H9 (cell line): Measurements from ENCODE around the gene GNB3. TPM values are rescaled to one million over a fixed set of nuclear protein-coding genes. Genes with fewer than 3 reads are reported as not detected.

ENCODE experiments used
- DNase-seq: peaks from one replicate; pipeline ENCODE4 v3.0.0-alpha.2; 2017
- H2AFZ ChIP-seq: one replicate; pipeline ENCODE4 v1.6.1; 2013; ENCODE audit warnings: mild to moderate bottlenecking, low read length, control low read depth, moderate library complexity
- H2AK5ac ChIP-seq: 2 replicates; pipeline ENCODE4 v1.6.1; 2013; ENCODE audit warnings: low read length, control low read depth, mixed read lengths; ENCODE audit not compliant: insufficient read length
- H2BK120ac ChIP-seq: one replicate; pipeline ENCODE4 v1.6.1; 2013; ENCODE audit warnings: low read depth, mild to moderate bottlenecking, low read length, control low read depth, inconsistent platforms; ENCODE audit not compliant: poor library complexity, severe bottlenecking
- H2BK12ac ChIP-seq: 2 replicates; pipeline ENCODE4 v1.6.1; 2013; ENCODE audit warnings: low read length, control low read depth, mixed read lengths, low read depth; ENCODE audit not compliant: insufficient read length
- H2BK15ac ChIP-seq: 2 replicates; pipeline ENCODE4 v1.6.1; 2013; ENCODE audit warnings: low read depth, low read length, control low read depth
- H2BK20ac ChIP-seq: one replicate; pipeline ENCODE4 v1.6.1; 2013; ENCODE audit warnings: low read depth, mild to moderate bottlenecking, low read length, control low read depth, inconsistent platforms; ENCODE audit not compliant: poor library complexity, severe bottlenecking
- H2BK5ac ChIP-seq: 2 replicates; pipeline ENCODE4 v1.6.1; 2013; ENCODE audit warnings: low read length, control low read depth, mixed read lengths; ENCODE audit not compliant: insufficient read length
- H3K14ac ChIP-seq: 2 replicates; pipeline ENCODE4 v1.6.1; 2013; ENCODE audit warnings: low read length, control low read depth; ENCODE audit not compliant: insufficient read depth
- H3K18ac ChIP-seq: 2 replicates; pipeline ENCODE4 v1.6.1; 2013; ENCODE audit warnings: low read depth, mild to moderate bottlenecking, mixed read lengths, low read length, control low read depth; ENCODE audit not compliant: insufficient read length
- H3K23ac ChIP-seq: 2 replicates; pipeline ENCODE4 v1.6.1; 2013; ENCODE audit warnings: low read length, control low read depth, mixed read lengths, low read depth; ENCODE audit not compliant: insufficient read length
- H3K23me2 ChIP-seq: 2 replicates; pipeline ENCODE4 v1.6.1; 2013; ENCODE audit warnings: low read depth, mild to moderate bottlenecking, mixed read lengths, low read length, control low read depth; ENCODE audit not compliant: insufficient read length, poor library complexity, severe bottlenecking
- H3K27ac ChIP-seq: 2 replicates; pipeline ENCODE4 v1.5.1; 2013; ENCODE audit warnings: low read length, control low read depth, mixed read lengths, low read depth; ENCODE audit not compliant: insufficient read length
- H3K27me3 ChIP-seq: 2 replicates; pipeline ENCODE4 v1.6.1; 2013; ENCODE audit warnings: low read length, control low read depth, inconsistent platforms; ENCODE audit not compliant: insufficient read depth
- H3K4ac ChIP-seq: 2 replicates; pipeline ENCODE4 v1.6.1; 2013; ENCODE audit warnings: low read depth, mild to moderate bottlenecking, control low read depth, inconsistent platforms, low read length, moderate library complexity
- H3K4me1 ChIP-seq: 2 replicates; pipeline ENCODE4 v1.6.1; 2013; ENCODE audit warnings: low read length, control low read depth, inconsistent platforms; ENCODE audit not compliant: insufficient read depth
- H3K4me2 ChIP-seq: 2 replicates; pipeline ENCODE4 v1.6.1; 2013; ENCODE audit warnings: low read length, control low read depth, mixed read lengths; ENCODE audit not compliant: insufficient read length, insufficient read depth
- H3K56ac ChIP-seq: 2 replicates; pipeline ENCODE4 v1.6.1; 2013; ENCODE audit warnings: low read depth, mild to moderate bottlenecking, mixed read lengths, low read length, control low read depth; ENCODE audit not compliant: insufficient read length
- H3K79me1 ChIP-seq: 2 replicates; pipeline ENCODE4 v1.6.1; 2013; ENCODE audit warnings: low read depth, mild to moderate bottlenecking, moderate library complexity, low read length, control low read depth, inconsistent platforms; ENCODE audit not compliant: insufficient read depth, poor library complexity, severe bottlenecking
- H3K79me2 ChIP-seq: 2 replicates; pipeline ENCODE4 v1.6.1; 2013; ENCODE audit warnings: low read length, control low read depth, inconsistent platforms; ENCODE audit not compliant: insufficient read depth
- H3K9ac ChIP-seq: 2 replicates; pipeline ENCODE4 v1.6.1; 2013; ENCODE audit warnings: low read length, control low read depth, mixed read lengths; ENCODE audit not compliant: insufficient read length; ENCODE audit errors: extremely low read depth
- H3K9me3 ChIP-seq: one replicate; pipeline ENCODE4 v1.6.1; 2013; ENCODE audit warnings: low read depth, low read length, inconsistent platforms; ENCODE audit not compliant: control insufficient read depth
- H3T11ph ChIP-seq: one replicate; pipeline ENCODE4 v1.6.1; 2013; ENCODE audit warnings: mild to moderate bottlenecking, low read length, control low read depth, inconsistent platforms
- H4K20me1 ChIP-seq: one replicate; pipeline ENCODE4 v1.6.1; 2013; ENCODE audit not compliant: control insufficient read depth, insufficient read length, insufficient read depth
- H4K5ac ChIP-seq: 2 replicates; pipeline ENCODE4 v1.6.1; 2013; ENCODE audit warnings: low read depth, mild to moderate bottlenecking, mixed read lengths, low read length, control low read depth; ENCODE audit not compliant: insufficient read length
- H4K8ac ChIP-seq: replicated peaks from 2 replicates; pipeline ENCODE4 v1.6.1; 2013; ENCODE audit warnings: low read length, control low read depth, mixed read lengths, low read depth; ENCODE audit not compliant: insufficient read length
- H4K91ac ChIP-seq: 2 replicates; pipeline ENCODE4 v1.6.1; 2013; ENCODE audit warnings: low read depth, mild to moderate bottlenecking, moderate library complexity, mixed read lengths, low read length, control low read depth; ENCODE audit not compliant: insufficient read length
- H3K27ac Mint-ChIP-seq, 3 experiments: 2 replicates in 2 of 3; 3 replicates in 1 of 3; pipeline ENCODE4 v1.8.0; 2020 to 2021; ENCODE audit warnings: mixed read lengths in 3 of 3, mild to moderate bottlenecking in 1 of 3, moderate library complexity in 1 of 3
- H3K27me3 Mint-ChIP-seq: 2 replicates; pipeline ENCODE4 v1.8.0; 2021; ENCODE audit warnings: low read depth, mild to moderate bottlenecking, moderate library complexity, mixed read lengths
- H3K36me3 Mint-ChIP-seq, 3 experiments: 2 replicates in 2 of 3; 3 replicates in 1 of 3; pipeline ENCODE4 v1.8.0; 2020 to 2021; ENCODE audit warnings: low read depth in 3 of 3, mixed read lengths in 3 of 3; ENCODE audit not compliant: insufficient read depth in 1 of 3
- H3K4me1 Mint-ChIP-seq, 2 experiments: 2 replicates each; pipeline ENCODE4 v1.8.0; 2020; ENCODE audit warnings: mixed read lengths in 2 of 2
- H3K4me3 Mint-ChIP-seq, 2 experiments: 2 replicates in 1 of 2; 3 replicates in 1 of 2; pipeline ENCODE4 v1.8.0; 2020 to 2021; ENCODE audit warnings: mild to moderate bottlenecking in 2 of 2, mixed read lengths in 2 of 2, moderate library complexity in 1 of 2
- H3K9me3 Mint-ChIP-seq, 2 experiments: 2 replicates in 1 of 2; 3 replicates in 1 of 2; pipeline ENCODE4 v1.8.0; 2020; ENCODE audit warnings: mild to moderate bottlenecking in 2 of 2, mixed read lengths in 2 of 2, moderate library complexity in 1 of 2
- CTCF ChIP-seq: fragments of 200-600 bp; sonication (generic); conservative IDR thresholded peaks from 3 replicates; pipeline ENCODE4 v1.8.0; 2021; ENCODE audit warnings: antibody characterized with exemption, mild to moderate bottlenecking
- WGBS: extraction: QIAGEN DNeasy Blood & Tissue Kit; methylation state at CpG from one replicate; pipeline ENCODE4 v1.1.7; 2013; ENCODE audit warnings: missing lambda C conversion rate, low lambda C conversion rate, mixed read lengths; ENCODE audit not compliant: insufficient read length; ENCODE audit errors: extremely low coverage; 5-methylcytosine and 5-hydroxymethylcytosine counted together
- total RNA-seq: library from RNA; stranded (reverse); gene quantifications from 2 replicates; pipeline ENCODE4 v1.2.1, GENCODE V29; 2021

GNB3 gene
- total RNA-seq, 1 experiment from 2014 or later: 17.3 TPM

GRCh38 chr12:6872073-6873048 lies 31.6 kb downstream of the GNB3 start:
- Histone ChIP-seq H3K4me2 (peak overlapping the region; percentile 69), H3K18ac (no peak overlapping the region), H3K14ac (no peak overlapping the region), H2BK20ac (no peak overlapping the region), H2BK15ac (no peak overlapping the region), H2BK5ac (no peak overlapping the region), H3K27me3 (no peaks in the 10 kb centered on the region), H3K79me2 (peaks cover 5% of the 10 kb centered on the region; the same call in 1 of the 2 replicates), H4K20me1 (no peaks in the 10 kb centered on the region), H3K23me2 (peaks cover 11% of the 10 kb centered on the region), H3K4me1 (no peaks in the 10 kb centered on the region; the same call in 1 of the 2 replicates), H3K4ac (no peak overlapping the region), H4K91ac (no peak overlapping the region), H3K9ac (peak overlapping the region; percentile 11), H3K56ac (no peak overlapping the region), H3K27ac (no peak overlapping the region), H4K5ac (no peak overlapping the region), H3K79me1 (no peaks in the 10 kb centered on the region), H4K8ac (no peak overlapping the region), H2BK120ac (no peak overlapping the region), H3T11ph (no peak overlapping the region), H3K9me3 (no peaks in the 10 kb centered on the region), H2AFZ (no peak overlapping the region), H2BK12ac (no peak overlapping the region), H2AK5ac (no peak overlapping the region), H3K23ac (no peak overlapping the region)
- H3K36me3 Mint-ChIP-seq: peaks cover 26 to 59% (median 43%) of the 10 kb centered on the region in 3 experiments
- H3K27ac Mint-ChIP-seq: peak overlapping the region; percentile 79 to 95 (median 87); a peak in 5 of 7 replicates
- H3K27me3 Mint-ChIP-seq: no peaks in the 10 kb centered on the region; the same call in 1 of the 2 replicates
- H3K4me1 Mint-ChIP-seq: peaks cover 38 to 51% of the 10 kb centered on the region in 2 experiments
- WGBS: no CpG with 5 or more reads among the region's 40 CpGs
- H3K4me3 Mint-ChIP-seq: peak overlapping the region; percentile 92 to 96
- no peaks in the 10 kb centered on the region; a peak in 1 of 5 replicates for H3K9me3 Mint-ChIP-seq
- peak; percentile 95 for DNase-seq
- peak; percentile 98 for TF ChIP-seq CTCF
